ENCODE measurements around the gene ZNF689.
A peak's percentile ranks its signal among the peaks of the same experiment; 100 is the strongest.
"Not testable (repeated sequence)": the region's sequence is repeated elsewhere in the genome, so short reads cannot be mapped to it uniquely, and the experiment has no call there.

Gene ZNF689

DNA sequence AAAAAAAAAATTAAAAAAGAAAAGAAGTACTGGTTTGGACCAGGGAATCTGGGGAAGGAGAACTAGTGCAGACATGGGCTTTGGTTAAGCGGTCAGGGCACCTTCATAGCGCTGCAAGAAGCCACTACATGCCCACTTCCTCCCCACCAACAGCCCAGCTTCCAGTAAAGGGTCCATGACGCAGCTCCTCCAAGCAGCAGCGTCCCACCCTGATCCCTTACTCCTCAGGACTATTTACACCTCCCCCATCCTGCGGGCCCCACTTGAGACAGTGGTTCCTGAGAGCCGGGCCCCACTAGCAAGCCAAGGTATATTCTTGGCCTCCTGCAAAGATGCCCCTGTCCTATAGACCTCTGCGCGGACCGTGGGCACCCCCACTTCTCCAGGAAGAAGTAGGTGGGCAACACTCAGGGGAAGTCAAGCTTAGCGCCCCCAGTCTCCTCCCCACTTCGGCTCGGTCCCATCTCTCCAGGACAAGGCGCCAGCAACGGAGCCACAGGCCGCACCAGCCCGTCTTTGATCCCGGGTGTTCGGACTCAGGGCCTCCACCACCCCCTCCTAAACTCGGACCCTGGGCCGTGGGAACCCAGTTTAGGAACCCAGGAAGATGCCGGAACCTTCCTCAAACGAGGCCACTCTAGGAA lies 39.7 kb upstream of the ZNF689 start:
- no peak for DNase-seq (ENCODE audit: low spot score)
- in situ Hi-C loops (cut with MboI; ENCODE audit: low pct_unique_long_range_greater_than_20kb, low sequenced_read_pairs, unreplicated experiment) = loop anchor here (25.0 kb wide), 1 partner anchor 113 kb away; the partner anchor contains the start of genes ZNF747 and ZNF768
- TF ChIP-seq, protein P1, sequence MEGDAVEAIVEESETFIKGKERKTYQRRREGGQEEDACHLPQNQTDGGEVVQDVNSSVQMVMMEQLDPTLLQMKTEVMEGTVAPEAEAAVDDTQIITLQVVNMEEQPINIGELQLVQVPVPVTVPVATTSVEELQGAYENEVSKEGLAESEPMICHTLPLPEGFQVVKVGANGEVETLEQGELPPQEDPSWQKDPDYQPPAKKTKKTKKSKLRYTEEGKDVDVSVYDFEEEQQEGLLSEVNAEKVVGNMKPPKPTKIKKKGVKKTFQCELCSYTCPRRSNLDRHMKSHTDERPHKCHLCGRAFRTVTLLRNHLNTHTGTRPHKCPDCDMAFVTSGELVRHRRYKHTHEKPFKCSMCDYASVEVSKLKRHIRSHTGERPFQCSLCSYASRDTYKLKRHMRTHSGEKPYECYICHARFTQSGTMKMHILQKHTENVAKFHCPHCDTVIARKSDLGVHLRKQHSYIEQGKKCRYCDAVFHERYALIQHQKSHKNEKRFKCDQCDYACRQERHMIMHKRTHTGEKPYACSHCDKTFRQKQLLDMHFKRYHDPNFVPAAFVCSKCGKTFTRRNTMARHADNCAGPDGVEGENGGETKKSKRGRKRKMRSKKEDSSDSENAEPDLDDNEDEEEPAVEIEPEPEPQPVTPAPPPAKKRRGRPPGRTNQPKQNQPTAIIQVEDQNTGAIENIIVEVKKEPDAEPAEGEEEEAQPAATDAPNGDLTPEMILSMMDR (IDR thresholded peaks at IDR 0.05; ENCODE audit: extremely low read depth, insufficient read depth, missing control alignments) = no peak

DNA sequence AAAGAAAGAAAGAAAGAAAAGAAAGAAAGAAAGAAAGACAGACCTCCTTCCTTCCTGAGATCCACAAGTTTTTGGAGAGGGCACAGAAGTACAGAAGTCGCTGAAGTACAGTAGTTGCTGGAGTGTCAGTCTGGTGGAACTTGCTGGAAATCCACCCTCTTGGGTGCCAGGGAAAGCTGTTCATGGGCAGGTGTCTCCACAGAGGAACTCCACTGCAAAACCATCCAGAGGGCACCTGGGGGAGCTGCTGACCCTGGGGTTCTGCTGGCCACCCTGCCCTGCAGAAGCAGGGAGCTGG lies 37.0 kb upstream of the ZNF689 start:
- TF ChIP-seq, protein P1 (IDR thresholded peaks at IDR 0.05; ENCODE audit: extremely low read depth, insufficient read depth, missing control alignments) = no peak
- DNase-seq (ENCODE audit: low spot score) = no peak
- in situ Hi-C loops (cut with MboI; ENCODE audit: low pct_unique_long_range_greater_than_20kb, low sequenced_read_pairs, unreplicated experiment) = loop anchor here (25.0 kb wide), 1 partner anchor 110 kb away; the partner anchor contains the start of genes ZNF747 and ZNF768

DNA sequence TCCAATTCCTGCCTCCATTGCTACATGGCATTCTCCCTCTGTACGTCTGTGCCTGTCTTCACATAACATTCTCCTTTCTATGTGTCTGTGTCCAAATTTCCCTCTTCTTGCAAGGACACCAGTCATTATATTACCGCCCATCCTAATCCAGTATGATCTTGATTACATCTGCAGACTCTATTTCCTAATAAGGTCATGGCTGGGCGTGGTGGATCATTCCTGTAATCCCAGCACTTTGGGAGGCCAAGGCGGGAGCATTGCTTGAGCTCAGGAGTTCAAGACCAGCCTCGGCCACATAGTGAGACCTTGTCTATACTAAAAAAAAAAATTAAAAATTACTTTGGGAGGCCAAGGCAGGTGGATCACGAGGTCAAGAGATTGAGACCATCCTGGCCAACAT lies 35.5 kb upstream of the ZNF689 start:
- in situ Hi-C loops (cut with MboI; ENCODE audit: low pct_unique_long_range_greater_than_20kb, low sequenced_read_pairs, unreplicated experiment) = loop anchor here (25.0 kb wide), 1 partner anchor 108 kb away; the partner anchor contains the start of genes ZNF747 and ZNF768
- no peak for DNase-seq (ENCODE audit: low spot score)
- TF ChIP-seq, protein P1 (IDR thresholded peaks at IDR 0.05; ENCODE audit: extremely low read depth, insufficient read depth, missing control alignments) = no peak

DNA sequence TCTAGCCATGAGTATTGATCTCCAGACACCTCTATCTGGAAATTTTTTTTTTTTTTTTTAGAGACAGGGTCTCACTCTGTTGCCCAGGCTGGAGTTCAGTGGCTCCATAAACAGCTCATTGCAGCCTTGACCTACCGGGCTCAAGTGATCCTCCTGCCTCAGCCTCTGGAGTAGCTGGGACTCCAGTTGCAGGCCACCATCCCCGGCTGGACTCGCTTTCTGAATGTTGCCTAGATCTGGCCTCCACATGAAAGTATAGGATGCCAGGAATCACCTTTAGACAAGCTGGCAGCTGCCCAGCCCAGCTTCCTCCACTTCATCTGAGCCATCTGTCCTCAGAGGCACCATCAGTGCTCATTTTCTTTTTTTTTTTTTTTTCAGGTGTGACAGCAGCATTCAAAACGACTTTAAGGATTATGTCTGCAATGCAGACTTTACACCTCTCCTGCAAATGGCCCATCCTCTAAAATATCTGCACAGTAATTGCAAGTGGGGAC lies 34.2 kb upstream of the ZNF689 start:
- in situ Hi-C loops (cut with MboI; ENCODE audit: low pct_unique_long_range_greater_than_20kb, low sequenced_read_pairs, unreplicated experiment) = loop anchor here (25.0 kb wide), 1 partner anchor 107 kb away; the partner anchor contains the start of genes ZNF747 and ZNF768
- no peak for DNase-seq (ENCODE audit: low spot score)
- TF ChIP-seq, protein P1 (IDR thresholded peaks at IDR 0.05; ENCODE audit: extremely low read depth, insufficient read depth, missing control alignments) = no peak

DNA sequence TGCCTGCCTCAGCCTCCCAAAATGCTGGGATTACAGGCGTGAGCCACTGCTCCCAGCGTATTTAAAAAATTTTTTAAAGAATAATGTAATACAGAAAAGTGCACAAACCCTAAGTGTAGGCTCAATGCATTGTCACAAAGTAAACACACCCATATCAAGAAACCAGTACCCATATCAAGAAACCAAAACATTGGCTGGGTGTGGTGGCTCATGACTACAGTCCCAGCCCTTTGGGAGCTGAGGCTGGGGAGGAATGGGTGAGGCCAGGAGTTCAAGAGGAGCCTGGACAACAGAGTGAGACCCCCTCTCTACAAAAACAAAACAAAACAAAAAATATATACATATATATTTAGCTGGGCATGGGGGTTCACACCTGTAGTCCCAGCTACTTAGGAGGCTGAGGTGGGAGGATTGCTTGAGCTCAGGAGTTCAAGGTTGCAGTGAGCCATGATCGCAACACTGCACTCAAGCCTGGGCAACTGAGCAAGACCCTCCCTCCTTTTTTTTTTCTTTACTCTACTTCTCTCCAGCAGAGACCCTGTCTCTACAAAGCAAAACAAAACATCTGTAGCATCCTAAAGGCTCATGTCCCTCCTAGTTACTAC lies 31.3 kb upstream of the ZNF689 start:
- in situ Hi-C loops (cut with MboI; ENCODE audit: low pct_unique_long_range_greater_than_20kb, low sequenced_read_pairs, unreplicated experiment) = loop anchor here (25.0 kb wide), 1 partner anchor 104 kb away; the partner anchor contains the start of genes ZNF747 and ZNF768
- TF ChIP-seq, protein P1 (IDR thresholded peaks at IDR 0.05; ENCODE audit: extremely low read depth, insufficient read depth, missing control alignments) = no peak

DNA sequence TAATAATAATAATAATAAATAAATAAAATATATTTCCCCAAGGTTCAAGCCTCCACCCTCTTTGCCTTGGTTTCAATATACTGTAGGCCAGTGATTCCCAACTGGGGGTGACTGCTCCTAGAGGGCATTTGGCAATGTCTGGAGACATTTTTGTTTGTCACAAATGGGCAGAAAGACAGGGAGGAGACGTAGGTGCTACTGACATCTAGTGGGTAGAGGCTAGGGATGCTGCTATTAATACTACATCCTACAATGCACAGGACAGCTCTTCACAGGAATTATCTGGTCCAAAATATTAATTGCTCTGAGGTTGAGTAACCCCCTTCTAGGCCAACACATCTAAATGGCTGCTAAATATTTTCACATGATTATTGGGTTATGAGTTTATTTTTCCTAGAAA lies 27.8 kb upstream of the ZNF689 start:
- in situ Hi-C loops (cut with MboI; ENCODE audit: low pct_unique_long_range_greater_than_20kb, low sequenced_read_pairs, unreplicated experiment) = loop anchor here (25.0 kb wide), 1 partner anchor 101 kb away; the partner anchor contains the start of genes ZNF747 and ZNF768
- TF ChIP-seq, protein P1 (IDR thresholded peaks at IDR 0.05; ENCODE audit: extremely low read depth, insufficient read depth, missing control alignments) = peak; percentile 54
- DNase-seq (ENCODE audit: low spot score) = no peak

More for the DNA sequence above, 31.3 kb upstream of the ZNF689 start:
- DNase-seq (ENCODE audit: low spot score) = no peak

DNA sequence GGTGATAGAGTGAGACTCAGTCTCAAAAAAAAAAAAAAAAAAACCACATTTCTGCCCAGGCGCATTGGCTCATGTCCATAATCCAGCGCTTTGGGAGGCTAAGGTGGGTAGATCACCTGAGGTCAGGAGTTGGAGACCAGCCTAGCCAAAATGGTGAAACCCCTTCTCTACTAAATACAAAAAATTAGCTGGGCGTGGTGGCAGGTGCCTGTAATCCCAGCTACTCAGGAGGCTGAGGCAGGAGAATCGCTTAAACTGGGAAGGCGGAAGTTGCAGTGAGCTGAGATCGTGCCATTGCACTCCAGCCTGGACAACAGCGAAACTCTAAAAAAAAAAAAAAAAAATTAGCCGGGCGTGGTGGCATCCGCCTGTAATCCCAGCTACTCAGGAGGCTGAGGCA lies 26.9 kb upstream of the ZNF689 start:
- in situ Hi-C loops (cut with MboI; ENCODE audit: low pct_unique_long_range_greater_than_20kb, low sequenced_read_pairs, unreplicated experiment) = loop anchor here (25.0 kb wide), 1 partner anchor 100 kb away; the partner anchor contains the start of genes ZNF747 and ZNF768
- not testable (repeated sequence) for DNase-seq (ENCODE audit: low spot score)
